HG03097 (cell line): ENCODE measurements around the gene CD47.

ENCODE experiments used
- ATAC-seq: cut with Tn5 transposase; IDR thresholded peaks from one replicate; pipeline ENCODE4 v1.9.1; 2021; ENCODE audit not compliant: unreplicated experiment, low FRiP score

Gene CD47

DNA sequence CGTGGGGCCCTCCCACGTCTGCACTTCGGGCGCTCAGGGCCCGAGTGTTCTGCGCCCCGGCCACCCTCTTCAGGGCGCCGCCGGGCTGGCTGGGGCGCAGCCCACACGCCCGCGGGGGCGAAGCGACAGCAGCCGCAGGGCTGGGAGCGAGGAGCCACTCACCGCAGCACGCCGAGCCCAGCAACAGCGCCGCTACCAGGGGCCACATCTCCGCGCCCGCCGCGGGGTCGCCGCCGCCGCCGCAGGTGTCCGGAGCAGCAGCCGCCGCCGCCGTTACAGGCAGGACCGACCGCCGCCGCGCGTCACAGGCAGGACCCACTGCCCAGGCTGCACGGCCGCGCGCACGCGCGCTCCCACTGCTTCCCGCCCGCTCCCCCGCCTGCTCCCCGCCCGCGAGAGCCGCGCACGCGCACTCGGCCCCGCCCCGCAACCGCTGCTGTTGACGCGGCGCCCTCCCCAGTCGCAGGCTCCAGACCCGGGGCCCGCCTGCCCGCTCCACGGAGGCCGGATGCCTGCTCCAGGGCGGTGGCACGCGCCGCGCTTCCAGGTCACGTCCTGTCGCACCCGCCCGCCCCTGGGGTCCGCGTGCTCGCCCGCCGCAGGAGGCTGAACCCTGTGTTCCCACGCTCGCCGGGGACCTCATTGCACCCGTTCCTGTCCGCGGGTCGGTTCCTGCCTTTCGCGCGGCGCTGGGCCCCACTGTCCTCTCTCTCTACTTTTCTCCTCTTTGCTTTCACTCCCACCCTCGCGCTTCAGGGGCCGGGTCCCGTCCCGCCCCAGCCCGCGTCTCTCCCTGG lies at the start of gene CD47:
Gene CD47, minus strand, starts transcription at position 331 of the 797 bp plus-strand sequence. Its CDS starts 123 bp downstream, at position 208.
- ATAC-seq = peak; percentile 62

DNA sequence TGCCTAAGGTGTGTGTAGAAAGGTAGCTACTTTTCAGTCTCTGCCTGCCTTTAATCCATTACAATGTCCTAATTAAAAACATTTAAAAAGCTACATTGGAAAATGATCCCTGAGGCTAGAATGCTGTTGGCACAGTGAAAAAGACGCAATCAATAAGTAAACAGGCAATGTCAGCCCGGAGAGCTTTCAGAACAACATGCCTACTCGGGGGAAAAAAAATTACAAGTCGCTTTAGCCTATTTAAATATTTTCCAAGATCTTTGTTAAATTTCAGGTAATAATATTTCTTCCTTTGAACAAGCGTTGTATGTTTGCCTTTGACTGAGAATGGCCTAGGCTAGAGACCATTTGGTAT lies 46.6 kb upstream of the CD47 start:
- ATAC-seq = no peak

DNA sequence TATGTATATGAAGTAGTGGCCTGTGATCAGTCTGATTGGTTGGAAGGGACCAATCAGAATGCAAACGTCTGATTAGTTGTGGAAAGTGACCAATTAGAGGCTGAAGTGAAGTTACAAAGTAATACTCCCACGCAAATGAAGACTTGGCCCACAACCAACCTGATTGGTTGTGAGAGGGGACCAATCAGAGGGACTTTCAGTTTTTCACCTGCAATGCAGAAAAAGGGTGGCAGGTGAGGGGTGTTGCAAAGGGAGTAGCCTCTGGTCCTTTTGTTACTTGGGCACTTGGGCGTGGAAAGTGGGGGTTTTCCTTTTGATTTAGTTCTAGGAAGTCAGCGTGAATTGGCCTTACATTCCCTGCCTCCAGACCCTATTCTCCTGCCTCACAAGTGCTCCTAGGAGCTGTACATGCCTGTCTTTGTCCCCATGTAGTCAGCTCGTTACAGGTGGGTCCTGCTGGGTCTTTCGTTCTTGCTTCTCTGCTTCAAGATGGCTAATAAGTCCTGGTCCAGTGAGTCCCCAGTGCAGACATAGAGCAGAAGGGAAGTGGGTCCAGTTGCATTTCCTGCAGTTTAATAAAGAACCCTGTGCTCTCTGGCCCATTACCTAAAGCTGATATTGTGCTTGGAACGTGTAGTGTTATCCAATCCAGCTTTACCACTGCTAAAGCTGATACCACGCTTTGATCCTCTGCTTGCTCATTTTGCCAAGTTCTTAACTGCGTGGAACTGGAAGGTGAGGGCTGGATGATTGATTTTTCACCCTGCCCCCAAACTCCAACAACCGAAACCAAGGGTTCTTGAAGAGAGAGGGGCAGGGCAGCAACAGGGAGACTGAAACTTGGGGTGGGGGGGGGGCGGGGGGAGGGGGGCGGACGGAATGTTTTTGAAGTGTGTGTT lies 46.0 kb upstream of the CD47 start:
- no peak for ATAC-seq

DNA sequence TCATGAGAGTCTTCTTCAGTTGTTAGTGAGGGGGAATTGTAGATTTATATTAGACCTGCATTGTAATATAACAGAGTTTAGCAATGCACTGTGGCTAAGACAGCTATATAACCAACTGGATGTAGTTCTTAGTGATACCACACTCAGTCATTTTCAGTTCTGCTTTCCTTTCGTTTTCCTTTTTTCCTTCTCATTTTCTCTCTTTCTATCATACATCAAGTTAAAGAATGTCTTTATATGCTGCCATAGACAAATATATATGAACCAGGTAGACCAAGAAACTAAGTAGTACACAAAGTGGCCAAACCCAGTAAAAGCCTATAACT lies 43.7 kb upstream of the CD47 start:
- peak; percentile 26 for ATAC-seq

DNA sequence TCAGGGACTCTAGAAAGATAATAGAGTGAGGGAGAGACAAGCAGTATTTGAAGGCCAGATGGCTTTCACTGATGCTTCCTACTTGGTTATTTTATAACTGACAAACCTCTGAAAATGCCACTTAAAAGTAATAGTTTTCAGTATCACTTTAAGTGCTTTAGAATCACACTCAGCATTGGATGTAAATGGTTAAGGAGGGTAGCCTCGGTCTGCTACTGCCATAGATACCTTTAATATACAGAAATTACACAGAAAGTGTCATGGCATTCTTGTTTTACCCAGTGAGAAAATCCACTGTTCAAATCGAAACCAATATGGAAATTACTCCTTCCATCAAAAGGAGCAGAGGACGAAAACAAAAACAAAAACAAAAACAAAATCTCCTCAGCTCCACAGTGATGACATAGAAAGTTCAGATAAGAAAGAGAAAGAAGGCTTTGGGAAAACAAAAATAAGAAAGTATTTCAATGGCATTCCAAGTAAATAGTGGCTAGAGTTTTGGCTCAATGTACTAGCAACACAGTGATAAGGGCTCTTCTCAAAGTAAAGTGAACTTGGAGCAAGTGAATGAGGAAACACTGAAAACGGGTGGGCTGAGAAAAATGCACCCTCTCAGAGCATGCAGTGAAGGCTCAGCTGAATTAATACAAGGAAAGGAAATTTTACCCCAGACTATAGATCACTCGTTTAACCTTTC lies 43.2 kb upstream of the CD47 start:
- ATAC-seq = peak; percentile 44

DNA sequence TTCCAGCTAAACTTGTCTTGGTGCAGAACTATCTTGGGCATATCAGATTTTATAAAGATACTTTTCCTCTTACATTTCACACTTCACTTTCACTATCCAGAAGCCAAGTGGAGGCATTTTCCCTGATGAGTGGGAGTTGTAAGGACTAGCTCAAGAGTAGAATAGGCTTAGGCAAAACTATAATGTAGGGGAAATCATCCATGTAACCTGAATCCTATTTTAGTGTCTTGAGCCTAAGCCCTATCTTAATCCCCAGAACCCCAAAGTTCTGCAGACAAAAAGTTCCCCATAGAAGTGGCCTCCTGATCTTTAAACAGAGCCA lies 42.2 kb upstream of the CD47 start:
- no peak for ATAC-seq

DNA sequence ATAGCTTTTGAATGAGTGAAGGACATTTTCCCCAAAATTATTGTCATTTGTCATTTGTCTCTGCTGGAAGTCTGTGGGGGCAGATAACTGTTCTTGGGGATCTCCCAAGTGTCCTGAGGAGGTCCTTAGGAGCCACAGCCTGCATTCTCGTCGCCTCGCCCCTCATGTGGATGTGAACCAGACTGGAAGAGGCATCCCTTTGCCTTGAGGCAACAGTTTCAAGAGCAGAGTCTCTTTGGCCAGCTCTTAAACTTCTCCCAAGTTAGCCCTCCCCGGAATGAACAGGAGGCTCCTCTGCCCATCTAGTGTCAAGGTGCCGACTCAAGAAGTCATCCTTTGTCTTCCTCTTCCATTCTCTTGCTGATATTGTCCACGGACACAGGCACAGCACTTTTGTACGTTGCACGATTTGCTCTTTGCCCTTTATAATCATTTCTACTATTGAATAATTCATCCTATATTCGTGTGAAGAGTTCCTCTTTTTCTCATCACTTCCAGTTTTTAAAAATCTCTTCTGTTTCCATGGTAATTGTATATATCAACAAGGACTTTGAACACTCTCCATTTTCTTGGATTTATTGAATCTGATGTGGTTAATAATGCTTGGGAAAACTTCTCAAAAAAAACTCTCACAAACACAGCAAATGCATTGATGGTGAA lies 40.8 kb upstream of the CD47 start:
- no peak for ATAC-seq

DNA sequence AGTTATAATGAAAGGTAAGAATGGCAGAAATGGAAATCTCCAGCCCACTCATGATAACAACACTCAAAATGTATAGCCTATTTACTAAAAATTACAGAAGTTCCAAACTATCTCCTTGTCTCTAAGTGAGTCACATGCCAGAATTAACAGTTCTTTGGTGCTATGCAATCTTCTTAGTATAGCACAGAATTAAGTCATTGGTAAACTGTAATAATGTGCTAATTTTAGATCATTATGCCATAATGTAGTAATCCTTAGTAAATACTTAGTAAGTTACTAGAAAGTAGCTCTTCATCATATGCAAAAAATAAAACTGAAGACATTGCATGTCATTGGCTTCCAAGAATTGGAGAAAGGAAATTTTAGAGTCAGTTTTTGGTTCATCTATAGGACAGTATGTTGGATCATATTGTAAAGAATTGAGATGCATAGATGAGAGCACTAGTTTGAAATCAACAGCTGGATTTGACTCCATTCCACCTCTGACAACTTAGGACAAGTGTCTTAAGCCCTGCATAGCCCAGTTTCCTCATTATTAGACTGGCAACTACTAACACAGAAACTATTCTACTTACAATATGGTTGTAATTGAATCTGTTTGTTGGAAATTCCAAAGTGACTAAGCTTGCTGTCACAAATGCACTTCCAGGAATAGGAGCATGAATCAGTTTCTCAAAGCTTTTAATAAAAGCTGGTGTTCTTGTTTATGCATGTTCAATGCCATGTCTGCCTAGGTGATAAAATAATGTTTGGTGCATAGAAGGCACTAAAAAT lies 40.1 kb upstream of the CD47 start:
- ATAC-seq = no peak

DNA sequence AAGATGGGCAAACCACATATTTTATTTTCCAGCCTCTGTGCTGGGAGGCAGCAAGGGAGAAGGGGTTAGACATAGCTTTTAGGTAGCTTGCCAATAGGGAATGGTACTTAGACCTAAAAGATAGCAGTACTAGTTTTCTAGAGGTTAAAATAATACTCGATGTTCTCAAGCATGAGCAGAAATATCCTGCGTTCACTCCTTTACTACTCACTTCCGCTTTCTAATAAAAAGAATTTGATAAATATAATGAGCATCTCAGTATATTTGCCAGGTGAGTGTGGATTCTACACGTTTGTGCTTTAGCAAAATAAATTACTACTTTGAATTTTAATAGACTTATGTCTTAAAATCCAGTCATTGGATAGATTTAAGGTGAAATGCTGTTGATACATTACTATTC lies 39.4 kb upstream of the CD47 start:
- no peak for ATAC-seq

DNA sequence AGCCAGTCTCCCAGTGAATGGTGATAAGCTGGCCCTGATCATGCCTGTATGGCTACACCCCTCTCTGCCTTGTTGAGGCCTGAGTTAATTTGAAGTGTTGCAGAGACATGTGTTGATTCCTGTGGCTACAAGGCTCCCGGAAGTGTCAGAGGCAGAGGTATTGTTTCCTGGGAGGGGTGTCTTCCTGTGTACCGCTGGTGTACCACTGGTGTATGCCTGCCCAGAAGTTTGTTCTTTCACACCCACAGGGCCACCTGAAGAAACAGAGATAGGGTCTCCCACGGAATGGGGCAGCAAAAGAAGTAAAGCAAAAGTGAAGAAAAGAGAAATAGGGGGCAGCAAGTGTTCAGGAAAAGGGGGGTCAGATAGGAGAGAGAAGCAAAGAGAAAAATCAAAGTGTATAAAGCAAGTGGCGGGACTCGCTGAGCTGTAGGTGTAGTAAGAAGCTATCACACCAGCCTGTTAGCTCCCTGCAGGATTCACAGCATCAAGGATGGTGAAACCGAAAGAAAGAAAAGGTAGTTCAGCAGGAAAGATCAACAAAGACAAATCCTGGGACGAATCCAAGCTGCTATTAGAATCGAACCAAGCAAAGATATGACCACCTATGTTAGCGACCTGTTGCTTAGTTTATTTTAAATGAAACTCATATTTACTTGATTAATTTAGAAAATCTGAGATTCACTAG lies 36.6 kb upstream of the CD47 start:
- ATAC-seq = no peak

DNA sequence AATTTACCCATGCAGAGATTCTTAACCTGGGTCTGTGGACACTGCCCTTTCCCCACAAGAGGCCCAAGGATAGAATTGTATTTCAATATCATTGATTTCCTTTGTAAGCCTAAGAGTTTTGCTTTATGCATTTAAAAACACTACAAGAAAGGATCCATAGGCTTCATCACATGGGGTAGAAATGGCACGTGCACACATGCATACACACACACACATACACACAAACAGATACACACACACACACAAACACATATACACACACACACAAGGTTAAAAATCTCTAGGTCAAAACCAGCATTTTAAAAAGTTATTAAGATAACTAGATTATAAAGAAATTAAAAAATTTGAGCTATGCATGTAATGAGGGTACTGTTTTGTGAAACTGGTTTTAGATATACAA lies 35.5 kb upstream of the CD47 start:
- no peak for ATAC-seq

DNA sequence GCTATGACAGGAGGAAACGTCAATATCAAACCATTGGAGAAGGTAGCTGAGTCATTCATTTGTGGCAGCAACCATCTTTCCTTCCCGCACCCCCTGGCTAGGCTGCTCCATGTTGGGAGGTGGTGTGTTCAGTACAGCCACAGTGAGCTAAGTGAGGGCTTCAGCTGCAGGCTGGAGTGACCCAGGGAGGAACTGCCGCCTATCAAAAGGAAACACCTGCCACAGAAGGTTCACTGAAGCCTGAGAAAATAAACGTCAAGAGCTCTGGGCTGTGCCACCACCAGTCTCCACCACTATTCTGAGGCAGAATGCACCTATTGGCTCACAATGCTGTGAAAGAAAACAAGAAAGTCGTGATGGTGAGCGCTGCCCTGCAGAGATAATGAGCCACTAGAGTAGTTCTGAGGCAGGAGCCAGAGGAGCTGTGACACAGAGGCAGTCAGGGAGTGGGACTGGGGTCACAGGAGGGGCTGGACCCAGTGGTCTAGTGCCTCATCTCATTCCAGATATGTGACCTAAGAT lies 34.8 kb upstream of the CD47 start:
- peak; percentile 56 for ATAC-seq

DNA sequence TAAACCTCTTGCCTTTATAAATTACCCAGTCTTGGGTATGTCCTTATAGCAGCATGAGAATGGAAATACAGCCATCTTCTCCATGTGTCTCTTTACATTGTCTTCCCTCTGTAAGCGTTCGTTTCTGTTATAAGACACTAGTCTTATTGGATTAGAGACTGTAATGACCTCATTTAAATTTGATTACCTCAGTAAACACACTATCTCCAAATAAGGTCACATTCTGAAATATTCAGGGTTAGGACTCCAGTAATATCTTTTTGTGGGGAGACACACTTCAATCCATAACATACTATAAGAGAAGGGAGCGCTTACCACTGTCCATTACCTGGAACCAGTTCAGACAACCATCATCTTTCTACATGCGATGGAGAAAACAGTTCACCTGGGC lies 34.3 kb upstream of the CD47 start:
- no peak for ATAC-seq

DNA sequence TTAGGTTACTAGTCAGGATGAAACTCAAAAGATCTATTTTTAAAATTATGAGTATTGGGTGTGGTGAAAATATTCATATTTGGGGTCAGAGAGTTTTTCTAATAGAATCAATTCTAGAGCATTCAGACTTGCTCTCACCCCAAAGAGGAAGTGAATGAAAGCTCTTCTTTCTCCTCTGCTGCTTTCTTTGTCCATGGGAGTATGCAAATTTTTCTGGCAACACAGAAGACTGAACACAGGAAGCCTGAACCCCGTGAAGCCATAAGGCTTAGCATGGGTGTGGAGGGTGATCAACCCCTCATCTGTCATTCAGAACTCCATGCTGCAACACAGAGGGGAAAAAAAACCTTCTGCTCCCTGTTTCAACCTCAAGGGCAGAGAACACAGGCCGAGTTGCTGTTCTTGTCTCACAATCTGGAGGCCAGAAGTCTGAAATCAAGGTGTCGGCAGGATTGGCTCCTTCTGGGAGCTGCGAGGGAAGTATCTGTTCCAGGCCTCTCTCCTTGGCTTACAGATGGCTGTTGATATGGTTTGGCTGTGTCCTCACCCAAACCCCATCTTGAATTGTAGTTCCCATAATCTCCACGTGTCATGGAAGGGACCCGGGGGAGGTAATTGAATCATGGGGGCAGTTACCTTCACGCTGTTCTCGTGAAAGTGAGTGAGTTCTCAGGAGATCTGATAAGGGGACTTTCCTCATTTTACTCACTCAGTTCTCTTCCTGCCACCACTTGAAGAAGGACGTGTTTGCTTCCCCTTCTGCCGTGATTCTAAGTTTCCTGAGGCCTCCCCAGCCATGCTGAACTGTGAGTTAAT lies 33.7 kb upstream of the CD47 start:
- peak; percentile 90 for ATAC-seq

DNA sequence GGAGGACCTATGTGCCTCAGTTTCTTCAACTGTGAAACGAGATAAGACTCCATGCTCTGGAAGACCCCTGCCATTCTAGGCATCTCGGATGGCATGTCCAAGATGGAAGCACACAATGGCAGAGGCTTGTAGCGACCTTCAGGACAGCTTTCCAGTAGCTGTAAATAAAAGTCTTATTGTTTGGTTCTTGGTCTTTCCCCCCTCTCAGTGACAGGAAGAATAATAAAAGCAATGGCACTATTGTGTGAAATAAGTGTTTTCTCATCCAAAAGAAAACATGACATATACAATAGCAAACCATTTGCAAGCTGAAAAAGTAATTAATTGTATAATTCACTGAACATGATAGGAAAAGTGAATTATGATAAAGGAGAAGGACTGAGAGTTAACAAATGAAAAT lies 32.5 kb upstream of the CD47 start:
- no peak for ATAC-seq

DNA sequence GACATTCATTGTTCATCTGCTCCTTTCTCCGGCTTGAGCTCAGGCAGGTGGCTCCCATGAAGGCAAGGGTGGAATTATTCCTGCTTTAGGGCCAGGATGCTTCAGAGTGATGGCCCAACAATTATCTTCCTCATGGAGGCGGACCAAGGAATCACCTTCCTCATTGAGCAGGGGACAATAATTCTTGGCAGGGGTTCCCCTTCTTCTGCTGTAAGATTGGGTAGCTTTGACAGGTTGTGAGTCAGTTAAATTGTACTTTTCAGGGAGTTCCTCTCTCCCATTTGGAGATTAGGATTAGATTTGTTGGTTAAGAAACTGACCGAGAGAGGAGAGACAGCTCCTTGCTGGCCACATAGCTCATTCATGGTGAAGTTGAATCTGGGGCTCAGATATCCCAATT lies 31.4 kb upstream of the CD47 start:
- no peak for ATAC-seq

DNA sequence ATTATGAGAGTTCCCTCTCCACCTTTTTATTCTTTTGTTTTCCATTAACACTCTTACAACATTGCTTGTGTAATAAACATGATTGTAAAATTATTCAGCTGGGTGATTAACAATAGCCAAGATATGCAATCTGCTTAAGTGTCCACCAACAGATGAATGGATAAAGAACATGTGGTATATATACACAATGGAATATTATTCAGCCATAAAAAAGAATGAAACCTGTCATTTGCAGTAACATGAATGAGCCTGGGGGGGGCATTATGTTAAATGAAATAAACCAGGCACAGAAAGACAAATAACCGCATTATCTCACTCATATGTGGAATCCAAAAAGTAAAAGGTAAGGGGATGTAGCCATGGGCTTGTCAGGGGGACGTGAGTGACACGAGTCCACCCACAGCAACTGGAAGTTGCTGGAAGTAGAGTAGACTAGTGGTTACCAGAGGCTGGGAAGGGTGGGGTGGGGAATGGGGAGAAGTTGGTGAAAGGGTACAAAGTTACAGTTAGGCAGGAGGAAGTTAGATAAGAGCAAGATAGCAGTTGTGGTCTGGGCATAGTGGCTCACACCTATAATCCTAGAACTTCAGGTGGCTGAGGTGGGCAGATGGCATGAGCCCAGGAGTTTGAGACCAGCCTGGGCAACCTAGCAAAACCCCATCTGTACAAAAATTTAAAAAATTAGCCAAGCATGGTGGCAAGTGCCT lies 28.7 kb upstream of the CD47 start:
- no peak for ATAC-seq
